SK-N-MC (cell line): ENCODE results near the gene GABRP.

Experiments used
- DNase-seq: peaks from one replicate; pipeline ENCODE4 v3.0.0-alpha.2; 2011; ENCODE audit warnings: low read depth, low spot score
- H3K27ac ChIP-seq: fragments of 200-600 bp; sonication (generic); 2 replicates; pipeline ENCODE4 v1.5.1; 2016; ENCODE audit warnings: mixed run types
- H3K36me3 ChIP-seq: fragments of 200-600 bp; sonication (generic); 2 replicates; pipeline ENCODE4 v1.6.1; 2017; ENCODE audit warnings: antibody characterized with exemption, low read length, mixed read lengths; ENCODE audit not compliant: insufficient read depth
- H3K4me3 ChIP-seq: fragments of 200-600 bp; sonication (generic); 2 replicates; pipeline ENCODE4 v1.5.1; 2016
- H3K9ac ChIP-seq: fragments of 200-600 bp; sonication (generic); 2 replicates; pipeline ENCODE4 v1.8.0; 2017; ENCODE audit warnings: mixed run types, mixed read lengths; ENCODE audit not compliant: insufficient read length
- H3K9me3 ChIP-seq: fragments of 200-600 bp; sonication (generic); 2 replicates; pipeline ENCODE4 v1.6.1; 2017; ENCODE audit warnings: low read depth, mild to moderate bottlenecking, antibody characterized with exemption, low read length, moderate library complexity, mixed read lengths
- EZH2 ChIP-seq: fragments of 200-600 bp; sonication (generic); IDR thresholded peaks from one replicate; pipeline ENCODE4 v1.6.1; 2017; ENCODE audit warnings: antibody characterized with exemption
- FOXP2 ChIP-seq: optimal IDR thresholded peaks from 2 replicates; pipeline ENCODE3; 2011; ENCODE audit warnings: mild to moderate bottlenecking, moderate library complexity; ENCODE audit not compliant: insufficient read depth; ENCODE audit errors: extremely low read length, control extremely low read depth
- POLR2AphosphoS5 ChIP-seq: IDR thresholded peaks from 2 replicates; pipeline ENCODE4 v1.6.1; 2012; ENCODE audit warnings: mild to moderate bottlenecking, low read depth, low read length, borderline replicate concordance

GABRP gene

GRCh38 chr5:170745481-170746071 lies 37.9 kb upstream of the GABRP start:
- no peaks in the 10 kb centered on the region for H3K36me3 ChIP-seq
- no peaks in the 10 kb centered on the region for H3K9me3 ChIP-seq
- no peak for TF ChIP-seq EZH2
- no peak for TF ChIP-seq POLR2AphosphoS5
- TF ChIP-seq FOXP2, result no peak
- H3K27ac ChIP-seq, result no peak overlapping the region
- H3K9ac ChIP-seq, result no peak overlapping the region
- H3K4me3 ChIP-seq, result no peak overlapping the region
- DNase-seq, result no peak

- H3K4me3 ChIP-seq, result no peak overlapping the region
- no peak overlapping the region for H3K27ac ChIP-seq
Measured at GRCh38 chr5:170746075-170746960, 37.2 kb upstream of the GABRP start.

DNA sequence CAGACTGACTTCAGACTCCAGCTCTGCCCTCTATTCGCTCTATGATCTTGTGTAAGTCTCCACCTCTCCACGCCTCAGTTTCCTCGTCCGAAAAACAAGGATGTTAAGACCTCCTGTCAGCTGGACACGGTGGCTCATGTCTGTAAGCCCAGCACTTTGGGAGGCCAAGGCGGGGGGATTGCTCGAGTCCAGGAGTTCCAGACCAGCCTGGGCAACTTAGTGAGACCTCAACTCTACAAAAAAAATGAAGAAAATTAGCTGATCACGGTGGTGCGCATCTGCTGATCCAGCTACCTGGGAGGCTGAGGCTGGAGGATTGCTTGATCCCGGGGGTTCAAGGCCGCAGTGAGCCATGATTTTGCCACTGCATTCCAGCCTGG lies 36.6 kb upstream of the GABRP start:
- Histone ChIP-seq H3K36me3 (no peaks in the 10 kb centered on the region), H3K4me3 (no peak overlapping the region), H3K9me3 (no peaks in the 10 kb centered on the region), H3K27ac (no peak overlapping the region), H3K9ac (no peak overlapping the region)
- TF ChIP-seq POLR2AphosphoS5, result no peak
- TF ChIP-seq EZH2, result no peak
- no peak for TF ChIP-seq FOXP2
- no peak for DNase-seq

More at GRCh38 chr5:170746075-170746960, 37.2 kb upstream of the GABRP start:
- Histone ChIP-seq H3K9ac (no peak overlapping the region), H3K9me3 (no peaks in the 10 kb centered on the region), H3K36me3 (no peaks in the 10 kb centered on the region)
- DNase-seq, result no peak
- TF ChIP-seq POLR2AphosphoS5 (no peak), EZH2 (no peak), FOXP2 (no peak)

- no peaks in the 10 kb centered on the region for H3K9me3 ChIP-seq
Measured at GRCh38 chr5:170747357-170747756, 36.2 kb upstream of the GABRP start.

GRCh38 chr5:170747851-170748250 lies 35.7 kb upstream of the GABRP start:
- H3K4me3 ChIP-seq, result no peak overlapping the region
- no peaks in the 10 kb centered on the region for H3K9me3 ChIP-seq
- H3K27ac ChIP-seq, result no peak overlapping the region
- TF ChIP-seq POLR2AphosphoS5 (no peak), FOXP2 (no peak), EZH2 (no peak)
- DNase-seq, result no peak
- no peak overlapping the region for H3K9ac ChIP-seq
- H3K36me3 ChIP-seq, result no peaks in the 10 kb centered on the region

More at GRCh38 chr5:170747357-170747756, 36.2 kb upstream of the GABRP start:
- Histone ChIP-seq H3K27ac (no peak overlapping the region), H3K4me3 (no peak overlapping the region), H3K36me3 (no peaks in the 10 kb centered on the region), H3K9ac (no peak overlapping the region)
- no peak for DNase-seq
- TF ChIP-seq FOXP2 (no peak), EZH2 (no peak), POLR2AphosphoS5 (no peak)

- H3K27ac ChIP-seq, result no peak overlapping the region
- TF ChIP-seq EZH2 (no peak), POLR2AphosphoS5 (no peak), FOXP2 (no peak)
- no peak overlapping the region for H3K4me3 ChIP-seq
- no peak overlapping the region for H3K9ac ChIP-seq
- H3K9me3 ChIP-seq, result no peaks in the 10 kb centered on the region
- DNase-seq, result no peak
- H3K36me3 ChIP-seq, result no peaks in the 10 kb centered on the region
Measured at GRCh38 chr5:170748951-170749471, 34.5 kb upstream of the GABRP start.

DNA sequence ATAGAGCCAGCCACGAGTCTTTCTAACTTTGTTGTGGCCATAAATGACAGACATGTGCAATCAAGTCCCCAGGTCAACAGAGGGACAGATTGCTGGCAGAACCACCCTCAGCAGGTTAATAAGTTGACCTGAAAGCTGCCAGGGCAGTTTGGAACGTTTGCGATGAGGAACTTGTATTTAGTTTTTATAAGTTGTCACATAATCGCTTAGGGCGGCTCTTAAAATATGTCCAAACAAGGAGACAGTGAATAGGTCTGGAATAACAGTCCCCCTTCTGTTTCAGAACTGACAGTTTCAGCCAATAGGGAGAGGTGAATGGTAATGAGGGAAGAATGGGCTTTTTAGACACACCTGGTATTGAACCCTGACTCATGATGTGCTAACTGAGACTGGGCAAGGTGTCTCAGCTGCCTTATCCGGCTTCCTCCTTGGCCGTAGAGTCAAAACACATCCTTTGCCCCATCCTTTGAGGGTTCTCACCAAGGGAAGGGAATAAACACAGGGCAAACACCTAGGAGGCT lies 33.6 kb upstream of the GABRP start:
- Histone ChIP-seq H3K27ac (no peak overlapping the region), H3K9me3 (no peaks in the 10 kb centered on the region), H3K36me3 (no peaks in the 10 kb centered on the region), H3K4me3 (no peak overlapping the region), H3K9ac (no peak overlapping the region)
- no peak for DNase-seq
- TF ChIP-seq FOXP2, result no peak
- TF ChIP-seq EZH2, result no peak
- no peak for TF ChIP-seq POLR2AphosphoS5

DNA sequence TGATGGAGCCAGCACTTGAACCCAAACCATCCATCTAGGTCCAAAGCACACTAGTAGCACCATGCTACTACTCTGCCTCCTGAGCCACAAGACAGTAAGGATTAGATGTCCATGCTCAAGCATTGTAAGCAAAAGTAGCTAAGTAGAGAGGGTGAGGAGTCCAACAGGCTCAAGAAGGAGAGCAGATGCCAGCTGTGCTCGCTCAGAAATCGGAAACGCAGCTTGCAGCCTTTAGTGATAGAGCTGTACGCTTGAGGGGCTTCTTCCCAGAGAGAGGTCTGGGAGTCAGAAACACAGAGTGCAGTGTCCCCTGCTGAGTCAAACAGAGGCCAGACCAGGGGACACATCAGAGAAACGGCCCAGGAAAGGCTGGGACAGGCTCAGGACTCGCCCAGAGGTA lies 32.7 kb upstream of the GABRP start:
- no peaks in the 10 kb centered on the region for H3K36me3 ChIP-seq
- no peak overlapping the region for H3K9ac ChIP-seq
- H3K4me3 ChIP-seq, result no peak overlapping the region
- H3K9me3 ChIP-seq, result no peaks in the 10 kb centered on the region
- DNase-seq, result no peak
- H3K27ac ChIP-seq, result no peak overlapping the region
- TF ChIP-seq EZH2 (no peak), FOXP2 (no peak), POLR2AphosphoS5 (no peak)
